WERI-Rb-1 (cell line): ENCODE measurements around the gene HSPB6.
"Not testable (repeated sequence)": the region's sequence is repeated elsewhere in the genome, so short reads cannot be mapped to it uniquely, and the experiment has no call there.

Experiments
- DNase-seq: peaks from one replicate; pipeline ENCODE4 v3.0.0-alpha.2; 2020
- H3K27ac ChIP-seq: fragments of 250-450 bp; sonication (Bioruptor Pico); 2 replicates; pipeline ENCODE4 v1.5.1; 2020; ENCODE audit warnings: mild to moderate bottlenecking, moderate library complexity
- H3K27me3 ChIP-seq: fragments of 250-450 bp; sonication (Bioruptor Pico); 2 replicates; pipeline ENCODE4 v1.5.1; 2021; ENCODE audit warnings: mild to moderate bottlenecking, low read depth, moderate library complexity; ENCODE audit not compliant: insufficient read depth, severe bottlenecking
- H3K36me3 ChIP-seq: fragments of 250-450 bp; sonication (Bioruptor Pico); 2 replicates; pipeline ENCODE4 v1.5.1; 2020; ENCODE audit warnings: mild to moderate bottlenecking, moderate library complexity
- H3K4me3 ChIP-seq: 2 replicates; pipeline ENCODE4 v1.5.1; 2011; ENCODE audit warnings: low read depth, mild to moderate bottlenecking, control low read depth, low read length
- H3K9me3 ChIP-seq: fragments of 250-450 bp; sonication (Bioruptor Pico); 2 replicates; pipeline ENCODE4 v1.5.1; 2021; ENCODE audit warnings: mild to moderate bottlenecking, moderate library complexity; ENCODE audit not compliant: severe bottlenecking
- CTCF ChIP-seq: IDR thresholded peaks from 2 replicates; pipeline ENCODE4 v1.5.1; 2011; ENCODE audit warnings: low read depth, mild to moderate bottlenecking, control low read depth, inconsistent platforms, low read length

The HSPB6 gene

GRCh38 chr19:35727956-35728706 lies 28.7 kb downstream of the HSPB6 start:
- Histone ChIP-seq H3K9me3 (no peaks in the 10 kb centered on the region), H3K27ac (no peak overlapping the region)

GRCh38 chr19:35727053-35727955 lies 29.5 kb downstream of the HSPB6 start:
- Histone ChIP-seq H3K9me3 (no peaks in the 10 kb centered on the region), H3K27me3 (no peaks in the 10 kb centered on the region), H3K4me3 (no peak overlapping the region), H3K36me3 (peaks cover 97% of the 10 kb centered on the region), H3K27ac (no peak overlapping the region)
- DNase-seq = no peak
- TF ChIP-seq CTCF = no peak

More at GRCh38 chr19:35727956-35728706, 28.7 kb downstream of the HSPB6 start:
- DNase-seq = no peak
- no peak for TF ChIP-seq CTCF
- no peaks in the 10 kb centered on the region for H3K27me3 ChIP-seq
- no peak overlapping the region for H3K4me3 ChIP-seq
- peaks cover 95% of the 10 kb centered on the region for H3K36me3 ChIP-seq

GRCh38 chr19:35725216-35725861 lies 31.5 kb downstream of the HSPB6 start:
- no peaks in the 10 kb centered on the region for H3K27me3 ChIP-seq
- no peak for DNase-seq
- no peak overlapping the region for H3K27ac ChIP-seq
- H3K36me3 ChIP-seq = peaks cover 90% of the 10 kb centered on the region
- no peak for TF ChIP-seq CTCF
- H3K4me3 ChIP-seq = no peak overlapping the region
- no peaks in the 10 kb centered on the region for H3K9me3 ChIP-seq

GRCh38 chr19:35724560-35724959 lies 32.3 kb downstream of the HSPB6 start:
- Histone ChIP-seq H3K27me3 (no peaks in the 10 kb centered on the region), H3K27ac (no peak overlapping the region), H3K4me3 (no peak overlapping the region), H3K9me3 (no peaks in the 10 kb centered on the region), H3K36me3 (peaks cover 91% of the 10 kb centered on the region)
- TF ChIP-seq CTCF = no peak
- no peak for DNase-seq

GRCh38 chr19:35724132-35724531 lies 32.7 kb downstream of the HSPB6 start:
- not testable (repeated sequence) for H3K27me3 ChIP-seq, H3K9me3 ChIP-seq, H3K27ac ChIP-seq, DNase-seq, H3K4me3 ChIP-seq
- H3K36me3 ChIP-seq = peaks cover 89% of the 10 kb centered on the region

- peaks cover 85% of the 10 kb centered on the region for H3K36me3 ChIP-seq
- no peak overlapping the region for H3K4me3 ChIP-seq
- DNase-seq = no peak
- no peaks in the 10 kb centered on the region for H3K9me3 ChIP-seq
- no peak for TF ChIP-seq CTCF
- H3K27me3 ChIP-seq = no peaks in the 10 kb centered on the region
- no peak overlapping the region for H3K27ac ChIP-seq
Observed at GRCh38 chr19:35723671-35724070, 33.2 kb downstream of the HSPB6 start.
